ENCODE measurements around the gene MAP2K5.
A peak's percentile ranks its signal among the peaks of the same experiment; 100 is the strongest.

Gene MAP2K5

GRCh38 chr15:67678993-67679392 is 136.5 kb downstream of the MAP2K5 start:
- FAIRE-seq, result no peak

GRCh38 chr15:67680641-67681040 is 138.1 kb downstream of the MAP2K5 start:
- FAIRE-seq, result no peak

- FAIRE-seq, result peak; percentile 54
These were observed 142.6 kb downstream of the MAP2K5 start for GRCh38 chr15:67685008-67685599.

- FAIRE-seq, result no peak
These were observed 143.2 kb downstream of the MAP2K5 start for GRCh38 chr15:67685716-67686115.

- FAIRE-seq, result no peak
These were observed 148.4 kb downstream of the MAP2K5 start for GRCh38 chr15:67690936-67691335.

GRCh38 chr15:67691450-67691849 is 148.9 kb downstream of the MAP2K5 start:
- FAIRE-seq, result no peak

- no peak for FAIRE-seq
These were observed 150.1 kb downstream of the MAP2K5 start for GRCh38 chr15:67692573-67692972.

GRCh38 chr15:67696087-67696486 is 153.6 kb downstream of the MAP2K5 start:
- FAIRE-seq, result no peak

- FAIRE-seq, result no peak
These were observed 157.5 kb downstream of the MAP2K5 start for GRCh38 chr15:67700023-67700422.

- no peak for FAIRE-seq
These were observed 159.2 kb downstream of the MAP2K5 start for GRCh38 chr15:67701669-67702068.

- FAIRE-seq, result no peak
These were observed 165.2 kb downstream of the MAP2K5 start for GRCh38 chr15:67707520-67708283.

GRCh38 chr15:67708500-67708899 is 166.0 kb downstream of the MAP2K5 start:
- FAIRE-seq, result no peak

GRCh38 chr15:67715170-67715569 is 172.7 kb downstream of the MAP2K5 start:
- FAIRE-seq, result no peak

- no peak for FAIRE-seq
These were observed 173.7 kb downstream of the MAP2K5 start for GRCh38 chr15:67716171-67716570.

- FAIRE-seq, result no peak
These were observed 175.3 kb downstream of the MAP2K5 start for GRCh38 chr15:67717776-67718175.

GRCh38 chr15:67719330-67719959 is 176.9 kb downstream of the MAP2K5 start:
- FAIRE-seq, result no peak

- FAIRE-seq, result no peak
These were observed 178.2 kb downstream of the MAP2K5 start for GRCh38 chr15:67720556-67721175.

GRCh38 chr15:67722030-67722817 is 179.7 kb downstream of the MAP2K5 start:
- no peak for FAIRE-seq

- FAIRE-seq, result no peak
These were observed 181.0 kb downstream of the MAP2K5 start for GRCh38 chr15:67723294-67724024.

GRCh38 chr15:67724691-67725375 is 182.3 kb downstream of the MAP2K5 start:
- FAIRE-seq, result no peak

GRCh38 chr15:67730135-67730534 is 187.6 kb downstream of the MAP2K5 start:
- FAIRE-seq, result no peak

Measured in TTC549 (cell line).